Osteoblast (primary cell): ENCODE data around the gene NASP. TPM values are rescaled to one million over a fixed set of nuclear protein-coding genes. Genes with fewer than 3 reads are reported as not detected.
A peak's percentile ranks its signal among the peaks of the same experiment; 100 is the strongest.
"Not testable (repeated sequence)": the region's sequence is repeated elsewhere in the genome, so short reads cannot be mapped to it uniquely, and the experiment has no call there.

Source experiments
- DNase-seq: peaks from one replicate; pipeline ENCODE4 v3.0.0; 2011; ENCODE audit warnings: low spot score, mixed read lengths; ENCODE audit not compliant: insufficient read length; ENCODE audit errors: missing footprints
- H2AFZ ChIP-seq: 2 replicates; pipeline ENCODE4 v1.6.0; 2011; ENCODE audit warnings: mild to moderate bottlenecking, low read length
- H3K27ac ChIP-seq: 2 replicates; pipeline ENCODE4 v1.5.1; 2011; ENCODE audit warnings: mild to moderate bottlenecking, low read depth, low read length, moderate library complexity
- H3K27me3 ChIP-seq: 2 replicates; pipeline ENCODE4 v1.6.0; 2012; ENCODE audit warnings: mild to moderate bottlenecking, control low read depth, inconsistent platforms, low read length, moderate library complexity; ENCODE audit not compliant: insufficient read depth
- H3K36me3 ChIP-seq: 2 replicates; pipeline ENCODE4 v1.5.1; 2011; ENCODE audit warnings: mild to moderate bottlenecking, low read length, control low read depth, moderate library complexity; ENCODE audit not compliant: insufficient read depth
- H3K4me1 ChIP-seq: 2 replicates; pipeline ENCODE4 v1.5.1; 2011; ENCODE audit warnings: mild to moderate bottlenecking, low read length, control low read depth, moderate library complexity; ENCODE audit not compliant: insufficient read depth
- H3K4me2 ChIP-seq: 2 replicates; pipeline ENCODE4 v1.6.0; 2011; ENCODE audit warnings: mild to moderate bottlenecking, low read length; ENCODE audit not compliant: insufficient read depth
- H3K4me3 ChIP-seq: fragments of 200-600 bp; sonication (generic); 3 replicates; pipeline ENCODE4 v1.5.1; 2012; ENCODE audit warnings: mild to moderate bottlenecking, low read length, inconsistent platforms; ENCODE audit not compliant: insufficient read depth
- H3K79me2 ChIP-seq: 2 replicates; pipeline ENCODE4 v1.6.0; 2012; ENCODE audit warnings: mild to moderate bottlenecking, low read length, control low read depth, inconsistent platforms; ENCODE audit not compliant: insufficient read depth
- H3K9me3 ChIP-seq: 2 replicates; pipeline ENCODE4 v1.5.1; 2011; ENCODE audit warnings: low read depth, low read length, control low read depth
- H4K20me1 ChIP-seq: 2 replicates; pipeline ENCODE4 v1.6.0; 2012; ENCODE audit warnings: mild to moderate bottlenecking, low read length, control low read depth; ENCODE audit not compliant: insufficient read depth
- CTCF ChIP-seq: IDR thresholded peaks from 2 replicates; pipeline ENCODE4 v1.5.1; 2011; ENCODE audit warnings: mild to moderate bottlenecking, low read depth, low read length, moderate library complexity; ENCODE audit errors: extremely low read depth
- total RNA-seq: library from RNA; depleted of rRNA; stranded (reverse); fragments of >200 nt; gene quantifications from 2 replicates; pipeline ENCODE4 v1.2.3, GENCODE V29; 2012

The NASP gene
- total RNA-seq, 1 donor = 27.5 TPM

GRCh38 chr1:45586769-45587168, 2.9 kb downstream of the NASP start:
- peak overlapping the region; percentile 69 for H2AFZ ChIP-seq
- peak overlapping the region; percentile 62 for H3K4me3 ChIP-seq
- H3K36me3 ChIP-seq = peaks cover 6% of the 10 kb centered on the region
- no peak for TF ChIP-seq CTCF
- peaks cover 12% of the 10 kb centered on the region for H4K20me1 ChIP-seq
- peak overlapping the region; percentile 65 for H3K27ac ChIP-seq
- H3K79me2 ChIP-seq = peaks cover 64% of the 10 kb centered on the region
- DNase-seq = no peak
- H3K4me1 ChIP-seq = peaks cover 16% of the 10 kb centered on the region
- no peaks in the 10 kb centered on the region for H3K9me3 ChIP-seq
- H3K4me2 ChIP-seq = peak overlapping the region; percentile 100
- H3K27me3 ChIP-seq = no peaks in the 10 kb centered on the region

GRCh38 chr1:45589861-45590260, 6.0 kb downstream of the NASP start:
- H3K4me2 ChIP-seq = no peak overlapping the region

GRCh38 chr1:45594412-45594811, 10.6 kb downstream of the NASP start:
- Histone ChIP-seq H3K36me3 (peaks cover 12% of the 10 kb centered on the region), H3K27ac (no peak overlapping the region), H3K27me3 (no peaks in the 10 kb centered on the region), H2AFZ (no peak overlapping the region), H3K79me2 (peaks cover 59% of the 10 kb centered on the region), H3K4me2 (no peak overlapping the region), H3K4me1 (no peaks in the 10 kb centered on the region), H3K4me3 (no peak overlapping the region), H3K9me3 (no peaks in the 10 kb centered on the region), H4K20me1 (no peaks in the 10 kb centered on the region)
- no peak for DNase-seq
- no peak for TF ChIP-seq CTCF

More at GRCh38 chr1:45589861-45590260, 6.0 kb downstream of the NASP start:
- H4K20me1 ChIP-seq = peaks cover 9% of the 10 kb centered on the region
- peaks cover 10% of the 10 kb centered on the region for H3K36me3 ChIP-seq
- no peak for TF ChIP-seq CTCF
- no peak overlapping the region for H2AFZ ChIP-seq
- H3K27ac ChIP-seq = no peak overlapping the region
- peaks cover 16% of the 10 kb centered on the region for H3K4me1 ChIP-seq
- DNase-seq = no peak
- H3K9me3 ChIP-seq = no peaks in the 10 kb centered on the region
- no peak overlapping the region for H3K4me3 ChIP-seq
- H3K27me3 ChIP-seq = no peaks in the 10 kb centered on the region
- H3K79me2 ChIP-seq = peaks cover 73% of the 10 kb centered on the region

GRCh38 chr1:45596765-45597164, 12.9 kb downstream of the NASP start:
- not testable (repeated sequence) for H3K4me3 ChIP-seq, H3K9me3 ChIP-seq, H3K4me2 ChIP-seq, H2AFZ ChIP-seq, H3K36me3 ChIP-seq, H3K4me1 ChIP-seq, DNase-seq, H3K27ac ChIP-seq, H4K20me1 ChIP-seq, H3K27me3 ChIP-seq
- H3K79me2 ChIP-seq = peaks cover 44% of the 10 kb centered on the region
